GM19372 (cell line): Measurements from ENCODE around the gene AKNAD1.
"Not testable (repeated sequence)": the region's sequence is repeated elsewhere in the genome, so short reads cannot be mapped to it uniquely, and the experiment has no call there.

Experiments
- ATAC-seq: cut with Tn5 transposase; IDR thresholded peaks from one replicate; pipeline ENCODE4 v1.9.1; 2021; ENCODE audit warnings: mild to moderate bottlenecking, low read depth, moderate library complexity; ENCODE audit not compliant: unreplicated experiment

The AKNAD1 gene

GRCh38 chr1:108856994-108857393 is at the start of gene AKNAD1:
Gene AKNAD1 (minus strand): TSS chr1:108857094. CDS start chr1:108852664, 4,430 bp downstream.
- ATAC-seq, result no peak

- ATAC-seq, result no peak
These were observed 44.2 kb upstream of the AKNAD1 start for GRCh38 chr1:108901106-108901505.

- no peak for ATAC-seq
These were observed 41.2 kb upstream of the AKNAD1 start for GRCh38 chr1:108897865-108898720.

- no peak for ATAC-seq
These were observed 39.6 kb upstream of the AKNAD1 start for GRCh38 chr1:108896146-108897145.

- no peak for ATAC-seq
These were observed 36.2 kb upstream of the AKNAD1 start for GRCh38 chr1:108893141-108893530.

GRCh38 chr1:108892356-108893140 is 35.7 kb upstream of the AKNAD1 start:
- ATAC-seq, result no peak

- ATAC-seq, result no peak
These were observed 33.0 kb upstream of the AKNAD1 start for GRCh38 chr1:108889706-108890384.

- ATAC-seq, result not testable (repeated sequence)
These were observed 32.2 kb upstream of the AKNAD1 start for GRCh38 chr1:108889006-108889645.

- ATAC-seq, result no peak
These were observed 29.4 kb upstream of the AKNAD1 start for GRCh38 chr1:108886292-108886691.

GRCh38 chr1:108884968-108885367 is 28.1 kb upstream of the AKNAD1 start:
- no peak for ATAC-seq

GRCh38 chr1:108882837-108883236 is 25.9 kb upstream of the AKNAD1 start:
- ATAC-seq, result no peak

- no peak for ATAC-seq
These were observed 24.5 kb upstream of the AKNAD1 start for GRCh38 chr1:108881369-108881768.

GRCh38 chr1:108880850-108881249 is 24.0 kb upstream of the AKNAD1 start:
- ATAC-seq, result no peak

- no peak for ATAC-seq
These were observed 21.8 kb upstream of the AKNAD1 start for GRCh38 chr1:108878678-108879077.

GRCh38 chr1:108878160-108878469 is 21.2 kb upstream of the AKNAD1 start:
- no peak for ATAC-seq

GRCh38 chr1:108877348-108878159 is 20.7 kb upstream of the AKNAD1 start:
- ATAC-seq, result no peak

GRCh38 chr1:108871050-108871724 is 14.3 kb upstream of the AKNAD1 start:
- no peak for ATAC-seq

GRCh38 chr1:108865316-108865910 is 8.5 kb upstream of the AKNAD1 start:
- no peak for ATAC-seq
